GM12864 (cell line): ENCODE data around the gene PLBD1.

Experiments
- DNase-seq: peaks from one replicate; pipeline ENCODE4 v3.0.0-alpha.2; 2011; ENCODE audit warnings: low read depth
- H3K4me3 ChIP-seq: 2 replicates; pipeline ENCODE4 v1.5.1; 2011; ENCODE audit warnings: mild to moderate bottlenecking, low read depth, low read length, control low read depth
- CTCF ChIP-seq: IDR thresholded peaks from 2 replicates; pipeline ENCODE4 v1.5.1; 2011; ENCODE audit warnings: low read depth, mild to moderate bottlenecking, moderate library complexity, low read length, control low read depth, inconsistent platforms; ENCODE audit errors: missing control alignments

The PLBD1 gene

GRCh38 chr12:14558473-14558959 lies 9.2 kb downstream of the PLBD1 start:
- no peak for DNase-seq
- TF ChIP-seq CTCF: no peak
- no peak overlapping the region for H3K4me3 ChIP-seq

- DNase-seq: no peak
- TF ChIP-seq CTCF: no peak
- no peak overlapping the region for H3K4me3 ChIP-seq
Observed at GRCh38 chr12:14557966-14558365, 9.7 kb downstream of the PLBD1 start.

- no peak for TF ChIP-seq CTCF
- no peak overlapping the region for H3K4me3 ChIP-seq
- DNase-seq: no peak
Observed at GRCh38 chr12:14554281-14555007, 13.2 kb downstream of the PLBD1 start.

GRCh38 chr12:14548609-14549008 lies 19.1 kb downstream of the PLBD1 start:
- TF ChIP-seq CTCF: no peak
- no peak overlapping the region for H3K4me3 ChIP-seq
- no peak for DNase-seq

- DNase-seq: no peak
Observed at GRCh38 chr12:14547571-14547970, 20.1 kb downstream of the PLBD1 start.

GRCh38 chr12:14545144-14546124 lies 22.2 kb downstream of the PLBD1 start:
- no peak for DNase-seq
- no peak for TF ChIP-seq CTCF
- no peak overlapping the region for H3K4me3 ChIP-seq

More at GRCh38 chr12:14547571-14547970, 20.1 kb downstream of the PLBD1 start:
- no peak for TF ChIP-seq CTCF
- no peak overlapping the region for H3K4me3 ChIP-seq
